Mesenchymal stem cell (in vitro differentiated cells and primary cell): ENCODE data around the gene USP19.

Experiments used
- DNase-seq: peaks from one replicate; pipeline ENCODE4 v3.0.0-alpha.2; 2013
- H2AFZ ChIP-seq: one replicate; pipeline ENCODE4 v1.6.1; 2013; ENCODE audit warnings: low read depth, mild to moderate bottlenecking, control low read depth, inconsistent platforms, low read length, moderate library complexity
- H2AK5ac ChIP-seq: 2 replicates; pipeline ENCODE4 v1.6.1; 2013; ENCODE audit warnings: low read length, moderate library complexity, mild to moderate bottlenecking, inconsistent platforms; ENCODE audit not compliant: severe bottlenecking
- H2BK120ac ChIP-seq: one replicate; pipeline ENCODE4 v1.6.1; 2013; ENCODE audit warnings: low read depth, mild to moderate bottlenecking, inconsistent platforms, low read length, moderate library complexity
- H2BK12ac ChIP-seq, 2 experiments: one replicate each; pipeline ENCODE4 v1.6.1; 2013; ENCODE audit warnings: inconsistent platforms in 2 of 2, low read length in 2 of 2, mild to moderate bottlenecking in 2 of 2, moderate library complexity in 2 of 2, control low read depth in 1 of 2
- H2BK15ac ChIP-seq: one replicate; pipeline ENCODE4 v1.6.1; 2013; ENCODE audit warnings: mild to moderate bottlenecking, low read depth, inconsistent platforms; ENCODE audit not compliant: poor library complexity, severe bottlenecking
- H2BK5ac ChIP-seq: 2 replicates; pipeline ENCODE4 v1.6.1; 2013; ENCODE audit warnings: low read depth, mild to moderate bottlenecking, low read length, control low read depth, inconsistent platforms; ENCODE audit not compliant: poor library complexity, severe bottlenecking
- H3K14ac ChIP-seq, 2 experiments: one replicate each; pipeline ENCODE4 v1.6.1; 2013; ENCODE audit warnings: inconsistent platforms in 2 of 2, low read length in 2 of 2, control low read depth in 1 of 2, mild to moderate bottlenecking in 1 of 2, moderate library complexity in 1 of 2
- H3K18ac ChIP-seq, 2 experiments: one replicate each; pipeline ENCODE4 v1.6.1; 2013; ENCODE audit warnings: inconsistent platforms in 2 of 2, low read length in 2 of 2, control low read depth in 1 of 2, low read depth in 1 of 2, mild to moderate bottlenecking in 1 of 2
- H3K23ac ChIP-seq, 2 experiments: one replicate each; pipeline ENCODE4 v1.6.1; 2013; ENCODE audit warnings: inconsistent platforms in 2 of 2, low read length in 2 of 2, mild to moderate bottlenecking in 2 of 2, moderate library complexity in 2 of 2, control low read depth in 1 of 2
- H3K27ac ChIP-seq: 2 replicates; pipeline ENCODE4 v1.5.1; 2013; ENCODE audit warnings: mild to moderate bottlenecking, moderate library complexity, low read length, control low read depth, inconsistent platforms; ENCODE audit not compliant: poor library complexity, severe bottlenecking
- H3K27me3 ChIP-seq, 2 experiments: 2 replicates each; pipeline versions ENCODE4 v1.6.1 to v1.7.0; 2013; ENCODE audit warnings: low read length in 2 of 2, mild to moderate bottlenecking in 2 of 2, moderate library complexity in 2 of 2, control low read depth in 1 of 2, inconsistent platforms in 1 of 2; ENCODE audit not compliant: control insufficient read depth in 1 of 2, insufficient read depth in 1 of 2
- H3K36me3 ChIP-seq, 2 experiments: 2 replicates each; pipeline versions ENCODE4 v1.6.1 to v1.7.0; 2013; ENCODE audit warnings: low read length in 2 of 2, control low read depth in 1 of 2, inconsistent platforms in 1 of 2, low read depth in 1 of 2, mild to moderate bottlenecking in 1 of 2; ENCODE audit not compliant: insufficient read depth in 2 of 2, control insufficient read depth in 1 of 2
- H3K4ac ChIP-seq, 2 experiments: one replicate each; pipeline ENCODE4 v1.6.1; 2013; ENCODE audit warnings: inconsistent platforms in 2 of 2, low read length in 2 of 2, mild to moderate bottlenecking in 2 of 2, moderate library complexity in 2 of 2, control low read depth in 1 of 2, low read depth in 1 of 2
- H3K4me1 ChIP-seq: 2 replicates; pipeline ENCODE4 v1.6.1; 2013; ENCODE audit warnings: low read depth, low read length, control low read depth; ENCODE audit not compliant: control insufficient read depth, insufficient read depth
- H3K4me2 ChIP-seq: 2 replicates; pipeline ENCODE4 v1.6.1; 2013; ENCODE audit warnings: low read length, mild to moderate bottlenecking, inconsistent platforms; ENCODE audit not compliant: poor library complexity, severe bottlenecking
- H3K4me3 ChIP-seq, 2 experiments: 2 replicates each; pipeline versions ENCODE4 v1.5.1 to v1.7.0; 2013; ENCODE audit warnings: low read length in 2 of 2, mild to moderate bottlenecking in 2 of 2, control low read depth in 1 of 2, low read depth in 1 of 2; ENCODE audit not compliant: insufficient read depth in 1 of 2
- H3K79me1 ChIP-seq: replicated peaks from 2 replicates; pipeline ENCODE4 v1.6.1; 2013; ENCODE audit warnings: mild to moderate bottlenecking, control low read depth, low read length, inconsistent platforms; ENCODE audit not compliant: poor library complexity, severe bottlenecking
- H3K9ac ChIP-seq: 2 replicates; pipeline ENCODE4 v1.7.0; 2013; ENCODE audit warnings: mild to moderate bottlenecking, low read length, moderate library complexity
- H3K9me3 ChIP-seq: 2 replicates; pipeline ENCODE4 v1.7.0; 2013; ENCODE audit warnings: mild to moderate bottlenecking, low read length; ENCODE audit not compliant: control insufficient read depth
- H4K8ac ChIP-seq: one replicate; pipeline ENCODE4 v1.6.1; 2013; ENCODE audit warnings: inconsistent platforms, mild to moderate bottlenecking, low read length, moderate library complexity
- H4K91ac ChIP-seq: one replicate; pipeline ENCODE4 v1.6.1; 2013; ENCODE audit warnings: mild to moderate bottlenecking, low read length, inconsistent platforms
- WGBS: methylation state at CpG from one replicate; pipeline ENCODE4 v1.1.7; 2013; ENCODE audit warnings: mixed read lengths; 5-methylcytosine and 5-hydroxymethylcytosine counted together

Gene USP19

DNA sequence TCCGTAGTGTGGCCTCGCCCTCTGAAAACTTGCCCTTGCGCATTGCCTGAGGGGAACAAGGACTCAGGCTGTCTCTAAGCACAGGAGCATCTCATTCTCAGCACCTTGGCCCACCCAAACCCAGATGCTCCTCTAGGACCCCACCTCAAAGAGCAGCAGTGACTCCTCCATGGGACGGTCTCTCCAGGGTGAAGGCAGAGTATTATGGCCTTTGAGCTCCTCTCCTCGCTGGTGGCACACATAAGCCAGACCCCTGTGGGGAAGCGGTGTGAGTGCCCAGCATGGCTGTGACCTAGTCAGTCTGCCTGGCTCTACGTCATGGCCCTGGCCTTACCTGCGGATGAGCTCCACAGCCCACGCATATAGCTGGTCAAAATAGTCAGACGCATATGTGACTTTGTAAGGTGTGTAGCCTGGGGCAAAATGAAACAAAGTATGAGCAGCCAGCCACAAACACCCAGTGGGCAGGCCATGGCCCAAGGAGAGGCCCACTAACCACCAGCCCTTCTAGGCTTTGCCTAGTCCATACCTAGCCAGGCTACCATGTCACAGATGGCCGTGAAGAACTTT lies 20.5 kb downstream of the USP19 start:
- Histone ChIP-seq H2BK5ac (no peak overlapping the region), H3K4ac (no peak overlapping the region), H3K14ac (no peak overlapping the region), H3K4me2 (no peak overlapping the region), H3K9me3 (no peaks in the 10 kb centered on the region), H3K23ac (no peak overlapping the region), H2BK15ac (no peak overlapping the region), H3K18ac (no peak overlapping the region), H3K79me1 (peaks cover 57% of the 10 kb centered on the region), H3K36me3 (peaks cover 61 to 69% of the 10 kb centered on the region in 2 experiments), H2BK12ac (no peak overlapping the region), H2AK5ac (no peak overlapping the region), H3K4me3 (no peak overlapping the region), H4K91ac (no peak overlapping the region), H3K27ac (no peak overlapping the region), H3K27me3 (no peaks in the 10 kb centered on the region), H4K8ac (no peak overlapping the region), H3K4me1 (peaks cover 14% of the 10 kb centered on the region), H2BK120ac (no peak overlapping the region), H3K9ac (no peak overlapping the region), H2AFZ (no peak overlapping the region)
- no peak for DNase-seq
- 96% methylated on average over 11 of the region's 11 CpGs for WGBS

DNA sequence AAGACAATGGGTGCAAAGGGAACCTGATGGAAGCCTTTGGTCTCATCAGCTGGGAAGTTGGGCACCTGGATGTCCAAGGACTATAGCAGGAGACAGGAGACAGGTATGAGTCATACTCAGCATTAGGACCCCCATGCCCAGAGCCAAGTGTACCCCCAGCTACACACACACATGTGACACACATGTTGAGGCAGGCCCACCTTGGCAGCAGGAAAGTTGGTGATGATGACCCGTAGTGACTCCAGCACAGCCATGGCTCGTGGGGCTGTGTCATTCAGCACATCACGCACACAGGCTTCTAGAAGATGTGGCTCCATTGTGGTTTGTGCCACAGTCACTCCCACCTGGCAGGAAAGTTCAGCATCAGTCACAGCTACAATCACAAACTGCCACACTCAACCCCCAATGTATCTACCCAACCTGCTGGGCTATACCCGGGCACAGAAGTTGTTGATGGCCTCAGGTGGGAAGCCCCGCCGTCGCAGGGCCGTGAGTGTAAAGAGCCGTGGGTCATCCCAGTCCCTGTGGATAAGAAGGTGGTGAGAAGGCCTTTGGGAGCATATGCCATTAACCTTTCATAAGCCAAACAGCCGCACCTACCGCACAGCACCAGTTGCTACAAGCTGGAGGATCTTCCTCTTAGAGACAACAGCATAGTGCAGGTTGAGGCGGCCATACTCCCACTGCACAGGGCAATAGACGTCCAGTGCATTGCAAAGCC lies 21.6 kb downstream of the USP19 start:
- 95% methylated on average over 13 of the region's 13 CpGs for WGBS
- H2BK120ac ChIP-seq = no peak overlapping the region
- peaks cover 19% of the 10 kb centered on the region for H3K4me1 ChIP-seq
- H3K79me1 ChIP-seq = peaks cover 55% of the 10 kb centered on the region
- no peak overlapping the region for H3K4ac ChIP-seq
- no peak overlapping the region for H3K14ac ChIP-seq
- no peak overlapping the region for H3K4me3 ChIP-seq
- no peak overlapping the region for H2BK15ac ChIP-seq
- no peak overlapping the region for H3K9ac ChIP-seq
- no peak overlapping the region for H4K91ac ChIP-seq
- no peak overlapping the region for H3K4me2 ChIP-seq
- no peak overlapping the region for H2AK5ac ChIP-seq
- no peak overlapping the region for H2BK12ac ChIP-seq
- no peaks in the 10 kb centered on the region for H3K27me3 ChIP-seq
- no peak overlapping the region for H3K18ac ChIP-seq
- H3K23ac ChIP-seq = no peak overlapping the region
- H4K8ac ChIP-seq = no peak overlapping the region
- no peaks in the 10 kb centered on the region for H3K9me3 ChIP-seq
- no peak overlapping the region for H2AFZ ChIP-seq
- no peak overlapping the region for H3K27ac ChIP-seq
- peaks cover 61 to 69% of the 10 kb centered on the region in 2 experiments for H3K36me3 ChIP-seq
- no peak overlapping the region for H2BK5ac ChIP-seq
- DNase-seq = no peak

DNA sequence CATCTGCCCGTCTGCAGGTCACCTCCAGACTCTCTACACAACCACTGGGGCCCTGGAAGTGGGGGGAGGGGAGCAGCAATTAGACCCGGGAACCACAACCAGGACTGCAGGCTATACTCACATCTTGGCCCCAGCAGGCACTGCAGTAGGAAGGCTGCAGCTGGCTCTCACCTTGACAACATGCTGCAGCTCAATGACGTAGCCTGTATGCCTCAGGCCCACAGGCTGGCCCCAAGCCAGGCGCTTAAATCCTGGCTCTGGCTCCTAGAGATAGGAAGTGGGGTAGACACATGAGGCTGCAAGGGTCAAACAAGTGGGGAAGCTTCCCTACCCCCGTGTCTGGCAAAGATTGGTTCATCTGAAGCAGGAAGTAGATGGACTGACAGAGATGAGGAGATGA lies 22.2 kb downstream of the USP19 start:
- H3K14ac ChIP-seq = no peak overlapping the region
- H2AK5ac ChIP-seq = no peak overlapping the region
- no peak overlapping the region for H2BK15ac ChIP-seq
- H3K36me3 ChIP-seq = peaks cover 61 to 69% of the 10 kb centered on the region in 2 experiments
- H3K4ac ChIP-seq = no peak overlapping the region
- H3K27me3 ChIP-seq = no peaks in the 10 kb centered on the region
- no peak overlapping the region for H2BK5ac ChIP-seq
- no peak overlapping the region for H3K4me3 ChIP-seq
- no peak overlapping the region for H3K4me2 ChIP-seq
- H3K79me1 ChIP-seq = peaks cover 49% of the 10 kb centered on the region
- H3K23ac ChIP-seq = no peak overlapping the region
- peaks cover 12% of the 10 kb centered on the region for H3K4me1 ChIP-seq
- H4K91ac ChIP-seq = no peak overlapping the region
- no peak overlapping the region for H2BK120ac ChIP-seq
- no peak overlapping the region for H2AFZ ChIP-seq
- no peak overlapping the region for H4K8ac ChIP-seq
- H3K9me3 ChIP-seq = no peaks in the 10 kb centered on the region
- DNase-seq = no peak
- H3K27ac ChIP-seq = no peak overlapping the region
- 96% methylated on average over 5 of the region's 5 CpGs for WGBS
- no peak overlapping the region for H2BK12ac ChIP-seq
- H3K9ac ChIP-seq = no peak overlapping the region
- H3K18ac ChIP-seq = no peak overlapping the region

DNA sequence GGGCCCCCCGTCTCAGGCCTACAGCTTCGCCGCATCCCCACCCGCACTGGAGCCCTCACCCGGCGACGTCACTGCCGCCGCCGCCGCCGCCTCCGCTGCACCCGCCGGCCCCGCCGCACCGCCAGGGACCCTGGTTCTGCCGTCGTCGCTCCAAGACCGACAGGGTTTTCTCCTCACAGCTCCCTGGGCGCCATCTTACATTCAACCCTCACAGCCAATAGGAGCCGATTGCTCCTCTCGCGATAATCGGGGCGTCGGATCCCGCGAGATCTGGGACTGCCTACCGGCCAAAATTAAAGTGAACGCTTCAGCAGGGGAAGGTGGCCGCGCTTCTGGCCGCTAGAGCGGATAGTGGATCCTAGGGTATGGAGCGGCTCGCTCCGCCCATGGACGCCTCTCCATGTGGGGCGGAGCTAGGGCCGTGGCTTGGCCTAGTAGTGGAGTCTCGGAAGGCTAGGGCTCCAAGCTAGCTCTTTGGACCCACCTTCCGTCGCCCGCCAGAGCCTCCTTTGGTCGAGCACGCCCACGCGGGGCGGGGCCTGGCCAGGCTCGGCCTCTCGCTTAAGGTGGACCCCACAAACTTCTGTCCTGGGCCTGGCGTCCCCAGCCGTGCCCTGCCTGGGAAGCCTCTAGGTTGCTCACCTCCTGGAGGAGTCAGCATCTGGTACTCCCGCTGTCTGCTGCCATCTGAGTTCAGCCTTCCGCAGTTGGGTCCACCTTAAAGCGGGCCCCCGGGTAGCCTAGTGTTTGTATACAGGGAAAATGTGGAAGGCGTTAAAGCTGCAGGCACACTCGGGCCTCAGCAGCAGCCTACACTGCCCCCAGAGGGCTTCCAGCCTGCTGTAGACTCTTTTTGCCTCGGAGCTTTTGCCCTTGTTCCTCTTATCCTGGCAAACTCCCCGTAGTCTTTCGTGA lies 26.5 kb downstream of the USP19 start, which contains the start of gene QRICH1:
Gene QRICH1, minus strand, starts transcription at position 219 of the 915 bp plus-strand sequence. CDS start 17,054 bp downstream, outside the sequence.
- H3K9ac ChIP-seq = peak within 1 kb of the TSS; percentile 100
- H3K36me3 ChIP-seq = peaks cover 29 to 34% of the 10 kb centered on the region in 2 experiments
- H2BK15ac ChIP-seq = peak within 1 kb of the TSS; percentile 92
- no peaks in the 10 kb centered on the region for H3K27me3 ChIP-seq
- 2% methylated on average over 65 of the region's 65 CpGs for WGBS
- peak; percentile 99 for DNase-seq
- peak within 1 kb of the TSS in 1 of 2 experiments; percentile 64 for H3K23ac ChIP-seq
- H2AFZ ChIP-seq = peak within 1 kb of the TSS; percentile 78
- no peaks in the 10 kb centered on the region for H3K9me3 ChIP-seq
- H3K27ac ChIP-seq = peak within 1 kb of the TSS; percentile 86
- H2BK120ac ChIP-seq = peak within 1 kb of the TSS; percentile 91
- peak within 1 kb of the TSS; percentile 99 for H3K4ac ChIP-seq
- H3K18ac ChIP-seq = peak within 1 kb of the TSS; percentile 99
- peak within 1 kb of the TSS; percentile 73 for H2AK5ac ChIP-seq
- peak within 1 kb of the TSS; percentile 99 for H4K91ac ChIP-seq
- H2BK5ac ChIP-seq = peak within 1 kb of the TSS; percentile 47
- peaks cover 13% of the 10 kb centered on the region for H3K79me1 ChIP-seq
- H3K4me3 ChIP-seq = peak within 1 kb of the TSS; percentile 93 to 100
- H3K4me1 ChIP-seq = peaks cover 7% of the 10 kb centered on the region
- H3K14ac ChIP-seq = peak within 1 kb of the TSS; percentile 48 to 98
- peak within 1 kb of the TSS; percentile 79 for H3K4me2 ChIP-seq
- peak within 1 kb of the TSS; percentile 91 for H4K8ac ChIP-seq
- H2BK12ac ChIP-seq = peak within 1 kb of the TSS; percentile 55 to 83
